DOHH2 (cell line): ENCODE measurements around the gene TMSB15C.

Experiments used
- CTCF ChIP-seq: fragments of 200-600 bp; sonication (generic); IDR thresholded peaks from one replicate; pipeline ENCODE4 v1.5.1; 2014; ENCODE audit warnings: antibody characterized with exemption, mild to moderate bottlenecking, low read depth, low read length; ENCODE audit not compliant: poor library complexity, severe bottlenecking
- EZH2phosphoT487 ChIP-seq: fragments of 200-600 bp; sonication (generic); IDR thresholded peaks from 2 replicates; pipeline ENCODE4 v1.6.1; 2017; ENCODE audit warnings: borderline replicate concordance, mild to moderate bottlenecking, antibody characterized with exemption, low read length, moderate library complexity, mixed read lengths

- TF ChIP-seq CTCF = peak; percentile 54
- TF ChIP-seq EZH2phosphoT487 = no peak
Measured at GRCh38 chrX:104098151-104098808, 22.2 kb upstream of the TMSB15C start.
